GM10847 (cell line): ENCODE measurements around the gene MAFF.

Experiments used
- POLR2A ChIP-seq: IDR thresholded peaks from 2 replicates; pipeline ENCODE4 v1.6.1; 2011; ENCODE audit not compliant: insufficient read length; ENCODE audit errors: extremely low read depth

MAFF gene

DNA sequence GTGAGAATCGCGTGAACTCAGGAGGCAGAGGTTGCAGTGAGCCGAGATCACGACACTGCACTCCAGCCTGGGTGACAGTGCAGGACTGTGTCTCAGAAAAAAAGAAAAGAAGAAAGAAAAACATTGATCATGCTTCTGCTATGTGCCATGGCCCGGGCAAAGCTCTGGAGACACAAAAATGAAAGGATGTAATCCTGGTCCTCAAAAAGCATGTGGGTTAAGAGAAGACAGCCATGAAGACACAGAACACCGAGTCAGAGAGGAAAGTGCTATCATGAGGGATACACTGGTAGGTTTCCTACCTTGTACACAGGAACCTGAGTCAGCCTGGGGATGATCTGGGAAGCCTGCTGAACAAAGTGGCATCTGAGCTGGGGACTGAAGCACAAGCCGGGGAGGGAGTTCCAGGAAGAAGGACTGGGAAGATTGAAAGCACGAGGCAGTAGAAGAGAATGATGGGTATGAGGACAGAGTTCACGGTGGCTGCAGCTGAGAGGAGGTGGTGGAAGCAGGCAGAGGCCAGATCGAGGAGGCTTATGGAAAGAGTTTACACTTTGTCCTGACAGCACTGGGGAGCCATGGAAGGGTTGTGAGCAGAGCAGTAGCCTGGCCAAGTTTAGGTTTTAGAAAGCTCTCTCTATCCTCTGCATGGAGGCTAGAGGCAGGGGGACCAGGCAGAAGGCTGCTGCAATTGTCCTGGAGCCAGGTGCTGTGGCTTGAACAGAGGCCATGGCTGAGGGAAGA lies 9.9 kb upstream of the MAFF start:
- no peak for TF ChIP-seq POLR2A

DNA sequence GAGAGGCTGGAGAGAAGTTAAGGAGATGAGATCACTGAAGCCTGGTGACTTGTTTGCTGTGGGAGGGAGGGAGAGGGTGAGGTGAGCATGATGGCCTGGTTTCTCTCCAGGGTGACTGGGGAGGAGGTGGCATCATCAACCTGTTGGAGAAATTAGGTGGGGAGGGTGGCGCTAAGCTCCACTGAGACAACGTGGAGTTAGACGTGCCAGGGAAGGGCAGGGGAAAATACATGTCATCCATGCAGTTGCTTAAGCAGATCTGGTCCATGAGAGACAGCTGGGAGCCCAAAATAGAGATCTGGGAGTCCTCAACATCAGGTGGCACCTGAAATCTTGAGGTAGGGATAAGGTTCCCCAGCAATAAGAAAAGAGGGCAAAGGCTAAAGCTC lies 9.3 kb upstream of the MAFF start:
- TF ChIP-seq POLR2A, result no peak

DNA sequence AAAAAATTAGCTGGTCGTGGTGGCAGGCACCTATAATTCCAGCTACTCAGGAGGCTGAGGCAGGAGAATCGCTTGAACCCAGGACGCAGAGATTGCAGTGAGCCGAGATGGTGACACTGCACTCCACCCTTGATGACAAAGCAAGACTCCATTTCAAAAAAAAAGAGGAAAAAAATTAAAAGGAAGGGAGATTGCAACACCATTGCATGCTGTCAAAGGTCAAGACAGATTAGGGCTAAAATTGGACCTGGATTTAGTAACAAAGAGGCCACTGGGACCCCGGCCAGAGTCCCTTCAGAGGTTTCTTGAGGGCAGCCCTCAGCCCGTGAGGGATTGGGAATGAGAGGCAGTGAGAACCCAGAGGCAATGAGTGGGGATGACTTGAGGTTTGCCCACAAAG lies 8.2 kb upstream of the MAFF start:
- no peak for TF ChIP-seq POLR2A

DNA sequence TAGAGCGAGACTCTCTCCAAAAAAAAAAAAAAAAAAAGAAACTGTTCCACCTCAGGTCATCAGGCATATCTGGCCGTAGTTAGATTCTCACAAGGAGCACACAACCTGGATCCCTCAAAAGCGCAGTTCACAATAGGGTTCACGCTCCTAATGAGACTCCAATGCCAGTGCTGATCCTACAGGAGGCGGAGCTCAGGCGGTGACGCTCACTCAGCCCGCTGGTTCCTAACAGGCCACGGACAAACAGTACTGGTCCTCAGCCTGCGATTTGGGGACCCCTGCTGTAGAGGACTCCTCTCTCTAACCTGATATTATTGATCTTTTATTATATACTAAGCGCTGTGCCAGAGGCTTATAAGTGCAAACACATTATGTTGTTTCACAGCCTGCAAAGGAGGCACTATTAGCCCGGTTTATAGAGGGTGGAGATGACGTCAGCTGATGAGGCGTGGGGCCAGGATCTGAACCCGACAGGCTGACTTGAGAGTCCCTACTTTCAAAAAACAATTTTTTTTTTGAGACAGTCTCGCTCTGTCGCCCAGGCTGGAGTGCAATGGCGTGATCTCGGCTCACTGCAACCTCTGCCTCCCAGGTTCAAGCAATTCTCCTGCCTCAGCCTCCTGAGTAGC lies 4.9 kb upstream of the MAFF start:
- no peak for TF ChIP-seq POLR2A

DNA sequence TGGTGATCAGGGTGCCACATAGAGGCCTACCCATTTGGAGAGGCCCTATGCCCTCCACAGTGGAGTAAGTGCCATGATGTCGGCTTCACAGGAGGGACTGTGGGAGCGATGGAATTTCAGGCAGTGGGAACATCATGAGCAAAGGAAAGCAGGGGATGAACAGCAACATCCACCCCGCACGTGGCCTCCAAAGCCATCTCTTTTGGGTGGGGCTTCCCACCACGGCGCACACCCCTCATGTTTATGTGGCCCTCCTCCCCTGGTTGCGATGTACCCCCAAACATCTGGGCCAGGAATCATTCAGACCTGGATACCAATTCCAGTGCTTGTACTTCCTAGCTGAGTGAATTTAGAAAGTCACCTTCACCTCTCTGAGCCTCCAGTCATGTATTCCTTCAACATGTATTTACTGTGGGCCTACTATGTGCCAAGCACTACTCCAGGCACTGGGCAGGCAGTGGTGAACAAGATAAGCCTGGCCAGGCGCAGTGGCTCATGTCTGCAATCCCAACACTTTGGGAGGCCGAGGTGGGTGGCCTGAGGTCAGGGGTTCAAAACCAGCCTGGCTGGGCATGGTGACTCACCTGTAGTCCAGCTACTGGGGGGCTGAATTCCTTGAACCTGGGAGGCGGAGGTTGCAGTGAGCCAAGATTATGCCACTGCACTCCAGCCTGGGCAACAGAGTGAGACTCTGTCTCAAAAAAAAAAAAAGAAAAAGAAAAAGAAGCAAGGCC lies 1.8 kb upstream of the MAFF start:
- TF ChIP-seq POLR2A, result no peak

DNA sequence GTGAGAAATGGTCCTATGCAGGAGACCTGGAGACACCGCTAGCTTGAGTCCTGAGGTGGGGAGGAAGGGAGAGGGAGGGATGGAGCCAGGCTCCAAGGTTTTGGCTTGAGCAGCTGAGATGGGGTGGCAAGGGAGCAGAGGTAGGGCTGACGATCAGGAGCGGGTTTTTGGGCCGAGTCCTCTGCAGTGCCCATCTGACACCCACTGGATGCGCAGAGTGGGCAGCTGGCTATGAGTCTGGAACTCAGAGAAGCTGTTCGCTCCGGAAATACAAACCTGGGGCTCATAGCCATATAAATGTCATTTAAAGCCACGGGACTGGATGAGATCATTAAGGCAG lies 453 bp upstream of the MAFF start:
- TF ChIP-seq POLR2A, result no peak

DNA sequence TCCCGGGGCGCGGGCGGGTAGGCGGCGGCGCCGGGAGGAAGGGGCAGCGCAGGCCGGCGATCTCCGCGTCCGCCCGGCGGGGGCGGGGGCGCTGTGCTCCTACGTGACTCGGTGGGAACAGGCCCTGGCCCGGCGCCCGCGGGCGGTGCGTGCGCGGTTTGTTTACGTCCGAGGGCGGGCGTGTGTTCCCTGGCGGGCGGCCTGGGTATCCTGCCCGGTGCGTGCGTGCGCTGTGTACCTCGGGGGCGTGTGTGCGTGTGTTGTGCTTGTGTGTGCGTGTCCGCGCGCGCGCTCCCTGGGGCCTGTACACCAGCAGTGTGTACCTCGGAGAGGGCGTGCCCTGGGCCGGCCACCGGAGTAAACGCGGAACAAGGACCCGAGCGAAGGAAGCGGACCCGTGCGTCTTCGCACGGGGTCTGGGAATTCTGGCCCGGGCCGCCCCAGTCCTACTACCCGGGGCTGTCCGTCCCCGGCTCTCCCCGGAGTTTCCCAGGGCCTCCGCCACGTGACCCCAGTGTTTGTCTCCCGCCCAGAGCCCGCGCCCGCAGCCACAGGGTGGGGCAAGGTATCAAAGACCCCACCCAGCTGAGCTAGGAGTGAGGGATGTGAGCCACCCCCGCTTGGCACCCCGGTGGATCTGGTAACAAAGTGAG lies 769 bp downstream of the MAFF start:
- TF ChIP-seq POLR2A, result no peak

DNA sequence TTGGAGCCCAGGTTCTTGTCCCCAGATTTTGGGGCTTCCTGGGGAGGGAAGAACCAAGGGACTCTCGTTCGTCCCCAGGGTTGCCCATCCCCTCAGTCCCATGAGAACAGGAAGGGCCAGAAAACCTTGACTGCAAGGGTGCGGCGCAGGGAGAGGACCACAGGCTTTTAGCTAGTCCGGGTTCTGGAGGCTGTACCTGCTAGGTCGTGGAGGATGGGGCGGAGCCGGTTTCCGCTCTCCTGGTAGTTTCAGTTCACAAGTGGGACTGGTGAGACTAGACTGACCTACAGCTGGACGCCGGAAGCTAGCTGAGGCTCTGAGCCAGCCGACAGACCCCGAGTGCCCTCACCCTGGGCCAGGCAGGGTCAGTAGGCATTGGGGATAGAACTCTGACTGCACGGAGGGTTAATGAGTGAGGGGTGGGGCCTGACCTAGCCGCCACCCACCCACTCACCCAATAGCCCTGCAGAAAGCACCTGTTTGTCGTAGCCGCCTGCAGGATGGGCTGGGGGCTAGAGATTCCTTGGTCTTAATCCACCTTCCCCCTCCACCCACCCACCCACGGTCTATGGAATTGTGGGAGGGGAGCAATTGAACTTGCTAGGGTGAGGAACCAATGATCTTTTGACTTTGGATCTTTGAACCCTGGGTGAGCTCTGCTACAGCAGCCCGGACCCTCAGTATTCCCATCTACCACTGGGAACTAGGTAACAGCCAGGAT lies 1.5 kb downstream of the MAFF start:
- TF ChIP-seq POLR2A, result no peak

DNA sequence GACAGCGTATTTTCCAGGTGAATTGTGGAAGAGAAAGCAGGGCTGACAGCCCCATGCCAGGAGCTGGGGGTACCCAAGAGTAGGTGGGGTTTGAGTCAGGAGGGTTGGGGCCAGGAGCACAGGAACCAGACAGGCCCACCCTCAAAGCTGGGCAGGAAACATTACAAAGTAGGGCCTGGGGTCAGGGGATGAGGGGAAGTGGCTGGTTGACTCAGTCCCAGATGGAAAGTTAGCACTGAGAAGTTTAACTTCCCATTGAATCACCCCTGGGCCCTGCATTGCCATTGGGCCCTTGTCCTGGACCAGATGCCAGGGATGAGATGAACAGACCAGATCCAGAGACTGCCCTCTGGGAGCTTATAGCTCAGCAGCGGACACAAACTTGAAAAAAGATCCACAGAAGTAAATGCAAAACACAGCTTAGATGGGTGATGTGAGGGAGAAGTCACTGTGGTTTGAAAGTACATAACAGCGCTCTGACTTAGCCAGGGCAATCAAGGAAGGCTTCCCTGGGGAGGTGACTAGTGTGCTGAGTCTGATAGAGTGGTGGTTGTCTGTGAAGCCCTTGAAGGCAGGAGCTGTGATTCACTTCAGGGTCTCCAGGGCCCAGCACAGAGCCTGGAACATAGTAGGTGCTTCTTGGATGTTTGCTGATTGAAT lies 2.2 kb downstream of the MAFF start:
- TF ChIP-seq POLR2A, result no peak

DNA sequence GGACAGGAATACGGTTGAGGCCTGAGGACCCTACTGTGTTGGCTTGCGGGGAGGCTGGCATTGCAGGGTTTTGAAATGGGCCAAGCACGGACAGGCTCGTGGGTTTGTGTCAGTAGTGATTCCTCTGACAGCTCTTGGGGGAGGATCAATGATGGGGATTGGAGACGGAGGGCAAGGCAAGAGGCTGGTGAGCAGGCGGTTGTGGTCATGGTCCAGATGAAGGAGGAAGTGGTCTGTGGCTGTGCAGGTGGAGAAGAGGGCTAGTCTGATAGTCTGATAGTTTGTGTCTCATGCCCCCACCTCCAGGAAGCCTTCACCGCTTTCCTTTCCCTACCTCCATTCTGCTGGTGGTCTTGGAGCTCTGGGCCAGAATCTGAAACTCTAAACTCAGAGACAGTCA lies 3.0 kb downstream of the MAFF start:
- no peak for TF ChIP-seq POLR2A

DNA sequence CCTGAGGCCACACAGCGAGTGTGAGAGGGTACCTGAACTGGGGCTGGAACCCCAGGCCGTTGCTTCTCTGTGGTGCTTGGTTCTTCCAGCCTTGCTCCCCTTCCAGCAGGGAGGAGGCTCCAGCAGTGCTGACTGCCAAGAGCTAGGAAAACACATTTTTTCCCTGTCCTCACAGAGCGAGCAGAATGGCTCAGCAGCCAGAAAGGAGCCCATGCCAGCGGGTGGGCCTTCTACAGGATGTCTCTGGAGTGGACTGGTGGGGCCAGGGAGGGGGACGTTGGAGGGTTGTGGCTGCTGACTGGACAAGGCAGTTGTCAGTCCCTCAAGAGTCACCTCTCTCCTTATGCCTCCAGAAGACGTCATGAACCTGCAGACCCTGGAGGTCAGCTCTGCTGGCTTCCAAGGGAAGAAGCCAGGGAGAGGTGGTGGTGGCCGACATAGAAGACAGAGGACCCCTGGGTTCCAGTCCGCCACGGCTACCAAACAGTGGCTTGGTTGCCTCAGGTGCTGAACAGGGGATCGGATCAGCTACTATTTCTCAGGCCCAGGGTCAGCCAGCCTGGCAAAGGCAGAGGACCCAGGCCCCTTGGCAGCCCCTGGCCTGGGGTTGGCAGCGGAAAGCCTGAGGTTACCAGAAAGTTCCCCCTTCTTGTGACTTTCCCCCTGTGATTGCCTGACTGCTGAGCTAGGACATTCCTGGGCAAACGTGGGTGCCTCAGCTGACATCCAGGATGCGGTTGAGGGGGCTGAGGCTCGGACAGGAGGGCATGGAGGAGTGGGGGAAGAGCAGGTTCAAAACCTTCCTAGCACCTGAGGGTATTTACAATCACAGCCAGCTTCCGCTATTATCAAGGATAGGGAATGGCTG lies 3.7 kb downstream of the MAFF start:
- TF ChIP-seq POLR2A, result no peak

DNA sequence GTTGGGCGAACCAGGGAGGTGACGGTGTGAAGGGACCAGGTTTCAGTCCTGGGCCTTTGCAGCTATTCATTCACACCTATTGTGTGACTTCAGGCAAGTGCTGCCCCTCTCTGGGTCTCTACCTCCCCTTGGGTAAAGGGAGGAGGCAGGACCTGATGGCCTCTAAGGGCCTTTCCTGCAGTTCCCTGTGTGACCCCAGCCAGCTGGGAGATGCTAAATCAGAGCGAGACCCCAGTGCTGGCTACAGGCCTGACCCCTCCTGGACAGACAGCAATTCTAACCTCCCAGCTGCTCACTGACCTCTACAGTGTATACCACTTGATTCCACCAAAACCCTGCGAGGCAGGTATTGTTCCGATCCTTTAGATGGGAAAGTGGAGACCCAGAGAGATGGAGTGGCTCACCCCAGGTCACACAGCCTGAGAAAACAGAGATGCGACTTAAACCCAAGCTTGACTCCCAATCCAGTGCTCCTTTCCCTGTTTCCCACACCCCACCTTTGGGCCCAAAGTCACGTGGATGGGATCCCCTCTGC lies 6.2 kb downstream of the MAFF start:
- TF ChIP-seq POLR2A, result no peak

DNA sequence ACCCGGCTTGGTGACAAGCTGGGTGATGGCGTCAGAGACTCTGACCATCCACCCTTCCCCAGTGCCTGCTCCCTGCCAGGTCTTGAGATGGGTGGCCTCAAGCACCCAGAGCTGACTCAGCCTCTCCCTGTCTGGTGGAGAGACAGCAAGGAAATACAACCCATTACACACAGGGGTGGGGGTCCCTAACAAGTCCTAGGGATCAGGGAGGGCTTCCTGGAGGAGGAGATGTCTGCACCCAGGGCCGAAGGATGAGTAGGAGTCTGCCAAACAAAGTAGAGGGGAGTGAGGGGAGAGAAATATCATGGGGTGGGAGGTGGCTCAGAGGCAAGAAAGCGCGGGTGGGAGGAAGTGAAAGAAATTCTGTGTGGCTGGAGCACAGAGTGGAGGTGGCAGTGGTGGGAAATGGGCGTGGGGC lies 6.8 kb downstream of the MAFF start:
- no peak for TF ChIP-seq POLR2A

DNA sequence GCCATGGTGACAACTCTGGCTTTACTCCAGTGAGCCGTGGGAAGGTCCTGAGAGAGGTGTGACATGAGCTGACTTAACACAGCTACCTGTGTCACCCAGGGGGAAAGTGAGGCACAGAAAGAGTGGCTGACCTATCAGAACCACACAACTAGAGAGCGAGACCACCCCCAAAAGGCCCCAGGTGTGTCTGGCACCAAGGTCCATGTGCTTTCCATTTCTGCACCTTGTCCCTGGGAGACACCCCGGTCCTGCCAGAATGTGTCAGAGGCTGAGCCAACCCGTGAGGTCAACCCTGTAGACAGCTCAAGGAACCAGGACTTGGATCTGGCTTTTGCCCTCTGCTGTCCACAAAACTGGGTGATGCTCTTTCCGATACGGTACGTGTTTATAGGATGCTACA lies 9.8 kb downstream of the MAFF start:
- TF ChIP-seq POLR2A, result no peak

DNA sequence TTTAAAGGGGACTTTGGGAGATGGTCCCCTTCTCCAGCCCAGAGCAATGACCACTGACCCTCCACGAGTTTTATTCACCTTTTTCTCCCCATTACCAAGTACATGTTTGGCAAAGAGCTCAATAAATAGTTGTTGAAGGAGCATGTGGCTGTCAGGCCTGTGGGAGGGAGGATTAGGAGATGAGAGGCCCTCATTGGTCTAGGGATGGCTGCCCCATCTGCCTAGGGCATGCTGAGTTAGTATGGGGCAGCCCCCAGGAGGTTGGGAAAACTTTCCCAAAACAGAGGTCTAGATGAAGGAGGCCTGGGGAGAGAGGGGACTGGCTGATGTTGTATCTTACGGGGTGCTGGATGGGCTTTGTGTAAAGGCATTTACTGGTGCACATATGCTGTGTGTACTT lies 10.6 kb downstream of the MAFF start:
- TF ChIP-seq POLR2A, result no peak
